HG03565 (cell line): ENCODE measurements around the gene TTLL6.

Experiments
- ATAC-seq: cut with Tn5 transposase; IDR thresholded peaks from one replicate; pipeline ENCODE4 v1.9.1; 2021; ENCODE audit warnings: mild to moderate bottlenecking, moderate library complexity; ENCODE audit not compliant: unreplicated experiment

Gene TTLL6

DNA sequence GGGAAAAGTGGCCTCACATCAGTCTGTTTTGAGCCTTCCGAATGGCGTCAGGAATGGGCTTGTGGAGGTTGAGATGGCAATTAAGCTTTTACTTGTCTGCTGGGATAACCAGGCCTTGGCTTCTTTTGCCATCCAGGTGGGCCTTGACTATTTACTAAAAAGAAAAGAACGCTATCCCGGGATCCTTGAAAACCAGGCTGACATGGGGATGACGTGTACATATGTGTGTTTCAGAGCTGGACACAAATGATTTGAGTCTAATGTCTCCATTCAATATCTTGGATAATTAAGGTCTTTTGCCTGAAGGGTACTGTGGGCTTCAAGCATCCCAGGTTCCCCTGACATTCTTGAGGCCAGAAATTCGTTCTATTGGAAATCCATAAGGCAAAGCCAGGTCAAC is 55.9 kb downstream of the TTLL6 start:
- ATAC-seq: no peak

DNA sequence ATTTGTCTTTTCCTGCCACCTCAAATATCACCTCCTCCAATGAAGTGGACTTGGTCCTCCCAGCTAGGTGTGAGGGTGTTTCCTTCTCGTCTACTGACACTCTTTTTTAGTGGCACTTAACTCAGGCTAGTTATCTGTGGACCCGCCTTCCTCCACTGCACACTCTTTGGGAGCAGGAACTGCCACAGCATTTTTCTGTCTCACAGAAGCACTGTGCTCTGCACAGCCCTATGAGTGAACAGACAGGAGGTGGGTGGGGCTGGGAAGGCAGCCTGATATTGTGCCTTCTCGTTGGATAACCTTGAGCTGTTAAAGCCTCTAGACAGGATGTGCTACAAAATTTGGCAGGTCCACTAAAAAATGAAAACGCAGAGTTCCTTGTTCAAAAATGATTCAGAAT is 56.6 kb downstream of the TTLL6 start:
- ATAC-seq: no peak

DNA sequence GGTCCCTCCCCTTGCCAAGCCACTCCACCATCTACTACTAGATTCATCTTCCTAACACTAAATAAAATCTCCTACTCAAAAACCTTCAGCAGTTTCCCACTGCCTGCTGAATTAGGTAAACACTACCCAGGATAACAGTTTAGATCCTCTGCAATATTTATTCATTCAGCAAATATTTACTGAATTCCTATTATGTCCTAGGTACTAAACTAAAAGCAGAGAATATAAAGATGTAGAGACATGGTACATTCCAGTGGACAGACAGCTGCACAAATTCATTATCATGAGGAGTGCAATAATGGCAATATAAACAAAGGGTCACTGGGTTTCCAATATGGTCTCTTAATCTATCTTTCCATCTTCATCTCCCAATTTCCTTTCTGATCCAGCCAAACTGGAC is 57.7 kb downstream of the TTLL6 start:
- ATAC-seq: no peak

DNA sequence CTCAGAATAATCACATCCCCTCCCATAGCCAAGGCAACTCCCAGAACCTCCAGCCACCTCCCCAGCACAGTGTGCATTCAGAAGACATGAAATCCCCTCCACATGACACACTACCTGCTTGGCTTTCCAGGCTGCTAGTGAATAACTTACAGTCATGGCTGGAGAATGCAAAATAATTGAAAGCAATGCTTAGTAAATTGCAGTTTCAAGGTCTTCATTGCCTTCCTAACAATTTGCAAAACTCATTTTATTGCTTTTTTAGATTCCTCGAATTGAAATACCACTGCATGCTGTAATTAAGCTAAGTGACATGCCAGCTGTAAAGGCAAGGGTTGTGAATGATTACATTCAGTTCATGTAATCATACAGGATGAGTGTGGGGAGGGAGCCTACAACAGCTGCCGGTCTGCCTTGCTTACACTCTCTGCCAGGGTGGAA is 59.5 kb downstream of the TTLL6 start:
- no peak for ATAC-seq

DNA sequence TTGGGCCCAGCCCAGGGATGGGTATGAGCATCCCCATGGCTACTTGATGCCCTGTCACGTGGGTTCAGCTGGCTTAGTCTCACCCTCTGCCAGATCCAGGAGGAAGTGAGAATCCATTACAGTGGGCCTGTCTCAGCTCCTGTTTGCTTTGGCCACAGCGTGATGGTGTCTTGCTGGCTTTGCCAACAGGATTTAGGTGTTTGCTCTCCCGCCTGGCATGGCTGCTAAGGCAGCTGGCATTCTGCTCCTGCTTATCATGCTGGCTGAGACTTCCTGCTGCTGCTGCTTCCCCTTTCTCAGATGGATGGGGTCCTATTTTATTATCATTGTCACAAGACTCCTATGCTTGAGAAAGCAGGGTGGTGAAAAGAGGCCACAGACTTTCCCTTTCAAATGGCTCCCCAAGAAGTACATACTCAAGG is 60.2 kb downstream of the TTLL6 start:
- no peak for ATAC-seq

DNA sequence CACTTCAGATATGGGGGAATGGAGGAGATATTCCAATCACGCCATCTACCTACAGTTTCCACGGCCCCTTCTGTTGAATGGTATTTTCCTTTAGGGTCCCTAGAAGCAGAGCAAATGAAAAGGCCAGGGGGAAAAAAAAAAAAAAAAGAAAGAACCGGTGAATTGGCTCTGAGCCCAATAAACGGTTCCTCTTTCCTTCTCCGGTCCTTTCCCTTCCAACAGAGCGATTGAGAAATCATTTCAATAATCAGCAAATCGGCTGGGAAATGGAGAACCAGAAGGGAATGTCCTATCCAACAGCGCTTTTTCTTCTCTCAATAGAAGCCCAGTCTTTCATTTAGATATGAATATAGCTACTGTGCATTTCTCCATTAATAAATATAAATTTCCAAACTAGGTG is 61.7 kb downstream of the TTLL6 start:
- ATAC-seq: no peak

DNA sequence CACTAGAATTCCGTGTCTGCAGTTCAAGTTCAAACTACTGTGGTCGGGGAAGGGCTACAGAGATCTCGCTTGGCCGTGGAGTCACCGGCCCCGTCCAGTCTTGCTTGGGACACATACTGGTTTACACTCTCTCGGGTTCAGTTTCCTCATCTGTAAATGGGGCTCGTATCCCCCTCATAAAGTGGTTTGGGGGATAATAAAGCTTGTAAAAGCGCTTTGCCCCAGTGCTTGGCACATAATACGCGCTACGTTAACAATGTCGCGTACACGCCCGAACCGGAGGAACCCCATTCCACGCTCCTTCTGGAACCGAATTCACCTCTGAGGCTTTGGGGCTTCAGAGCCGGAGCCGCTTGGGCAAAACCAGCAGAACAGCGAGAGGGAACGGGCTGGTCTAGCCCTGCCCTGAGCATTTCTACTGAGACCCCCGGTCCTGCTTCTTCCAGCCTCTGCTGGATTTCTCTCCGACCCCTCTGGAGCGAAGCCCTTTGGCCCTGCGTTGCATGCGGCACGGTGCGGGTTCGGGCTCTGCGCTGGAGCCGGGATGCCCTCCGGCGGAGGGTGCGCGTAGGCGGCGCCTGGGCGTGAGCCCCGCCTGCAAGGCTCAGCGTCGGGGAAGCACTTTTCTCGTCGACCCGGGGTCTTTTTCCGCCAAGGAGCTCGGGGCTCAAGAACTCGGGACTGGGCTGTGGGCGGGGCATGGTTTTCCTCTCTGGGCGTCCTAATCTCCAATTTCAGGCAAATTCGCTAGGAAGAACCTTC is 62.3 kb downstream of the TTLL6 start:
- no peak for ATAC-seq

DNA sequence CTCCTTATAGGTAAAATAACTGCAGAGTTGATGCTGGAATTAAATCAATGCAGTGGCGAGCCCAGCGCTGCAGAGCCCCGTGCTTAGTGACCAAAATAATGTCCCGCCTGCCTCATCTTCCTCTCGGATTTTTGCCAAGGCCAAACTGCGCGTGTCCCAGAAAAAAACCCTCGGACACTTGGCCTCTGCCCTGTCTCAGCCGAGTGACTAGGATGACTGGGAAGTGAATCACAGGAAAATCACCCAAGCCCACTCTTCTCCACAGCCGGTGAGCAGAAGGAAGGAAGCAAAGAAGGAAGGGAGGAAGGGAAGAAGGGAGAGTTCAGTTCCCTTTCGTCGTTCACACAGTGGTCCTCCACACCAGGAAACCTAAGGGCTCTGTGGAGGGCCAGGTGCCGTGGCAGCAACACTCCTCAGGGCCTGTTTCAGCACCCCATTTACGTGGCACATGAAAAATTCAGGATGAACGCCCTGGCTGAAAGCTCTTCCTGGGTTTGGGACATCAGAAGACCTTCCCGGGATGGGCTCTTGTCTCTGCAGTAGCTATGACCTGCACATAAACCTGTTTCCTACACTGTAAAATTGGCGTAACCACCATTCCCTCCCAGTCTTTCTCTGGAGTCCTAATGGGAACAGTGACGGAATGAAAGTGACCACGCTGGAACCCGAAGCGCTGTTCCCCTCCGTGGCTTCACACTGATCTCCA is 63.1 kb downstream of the TTLL6 start:
- ATAC-seq: no peak

DNA sequence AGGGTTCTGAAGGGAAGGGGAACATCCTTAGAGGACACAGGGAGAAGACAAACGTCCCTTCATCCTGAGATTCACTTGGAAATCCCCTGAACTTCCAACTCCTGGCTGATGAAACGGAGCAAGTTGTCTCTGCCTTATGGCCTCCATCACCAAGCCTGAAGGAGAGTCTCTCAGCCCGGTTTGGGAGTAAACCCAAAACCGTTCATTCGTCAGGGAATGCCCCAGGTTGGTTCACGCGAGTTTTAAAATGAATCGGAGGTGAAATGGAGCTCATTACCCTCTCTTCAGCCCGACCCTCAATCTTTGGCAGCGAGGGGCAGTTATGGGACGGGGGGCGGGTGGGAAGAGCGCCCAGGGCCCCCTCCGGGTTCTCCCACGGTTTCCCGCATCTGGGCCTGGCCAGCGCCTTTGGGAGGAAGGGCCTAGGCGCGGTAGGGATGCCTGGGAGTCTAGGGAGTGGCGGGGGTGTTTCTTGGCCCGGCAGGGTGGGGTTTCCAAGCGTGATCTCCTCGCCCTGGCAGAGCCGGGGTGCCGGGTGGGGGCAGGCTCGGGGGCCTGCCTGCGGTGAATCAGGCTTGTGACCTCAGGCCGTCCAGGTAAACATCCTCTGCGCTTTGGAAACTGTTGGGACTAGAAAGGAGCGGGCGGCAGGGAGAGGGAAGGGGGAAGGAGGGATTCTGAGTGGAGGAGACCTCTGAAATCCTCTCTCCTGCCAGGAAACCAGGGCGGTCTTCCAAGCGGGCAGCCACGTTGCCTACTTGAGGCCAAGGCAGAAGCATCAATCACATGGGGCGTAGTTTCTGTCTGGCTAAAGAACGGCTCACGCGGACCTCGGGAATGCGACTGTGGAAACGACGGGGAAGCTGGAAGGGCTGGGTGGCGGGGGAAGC is 64.4 kb downstream of the TTLL6 start:
- no peak for ATAC-seq

DNA sequence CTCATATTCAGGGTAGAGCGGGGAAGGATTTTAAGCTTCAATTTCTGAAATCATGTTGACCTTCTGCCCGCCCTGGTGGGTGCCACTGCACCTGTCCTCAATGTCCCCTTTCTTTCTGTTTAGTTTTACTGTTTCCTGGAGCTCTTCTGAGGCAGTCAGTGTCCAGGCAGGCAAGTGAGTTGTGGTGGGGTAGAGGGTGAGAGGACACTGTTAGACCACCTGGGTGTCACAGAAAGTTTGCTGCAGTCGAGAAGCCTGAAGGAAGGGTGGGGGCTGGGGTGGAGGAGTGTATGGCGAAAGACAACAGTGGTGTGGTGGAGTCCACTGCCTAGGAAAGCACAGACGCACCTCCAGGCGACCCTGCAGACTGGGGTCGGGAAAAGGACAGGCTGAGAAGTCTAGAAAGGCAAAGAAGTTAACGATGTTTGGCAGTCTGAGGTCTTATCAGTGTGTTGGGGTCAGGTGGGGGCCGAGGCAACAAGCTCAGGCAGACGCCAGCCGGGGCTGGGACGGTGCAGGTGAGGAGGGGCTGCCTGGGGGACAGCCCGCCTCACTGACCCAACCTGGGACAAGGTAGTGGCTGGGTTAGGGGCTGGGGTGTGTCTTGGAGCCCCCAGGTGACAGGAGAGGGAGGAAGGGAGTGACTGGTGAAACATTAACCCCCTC is 65.2 kb downstream of the TTLL6 start:
- ATAC-seq: no peak

DNA sequence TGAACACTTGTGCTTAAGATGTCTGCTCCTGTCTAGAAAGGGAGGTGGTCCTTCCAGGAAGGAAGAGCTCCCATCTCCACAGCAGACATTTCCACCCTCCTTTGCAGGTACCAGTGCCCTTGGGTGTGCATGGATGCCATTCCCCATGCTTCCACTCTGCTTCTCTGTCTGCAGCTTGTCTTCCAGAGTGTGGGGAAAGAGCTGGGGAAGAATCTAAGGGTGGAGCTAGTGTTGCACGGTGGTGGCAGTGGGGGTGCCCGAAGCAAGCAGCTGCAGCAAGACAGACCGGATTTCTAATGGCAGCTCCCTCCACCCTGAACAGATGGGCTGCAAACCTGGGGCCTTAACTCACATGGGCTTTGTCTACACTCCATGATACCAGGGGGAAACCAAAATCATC is 65.9 kb downstream of the TTLL6 start:
- ATAC-seq: no peak

DNA sequence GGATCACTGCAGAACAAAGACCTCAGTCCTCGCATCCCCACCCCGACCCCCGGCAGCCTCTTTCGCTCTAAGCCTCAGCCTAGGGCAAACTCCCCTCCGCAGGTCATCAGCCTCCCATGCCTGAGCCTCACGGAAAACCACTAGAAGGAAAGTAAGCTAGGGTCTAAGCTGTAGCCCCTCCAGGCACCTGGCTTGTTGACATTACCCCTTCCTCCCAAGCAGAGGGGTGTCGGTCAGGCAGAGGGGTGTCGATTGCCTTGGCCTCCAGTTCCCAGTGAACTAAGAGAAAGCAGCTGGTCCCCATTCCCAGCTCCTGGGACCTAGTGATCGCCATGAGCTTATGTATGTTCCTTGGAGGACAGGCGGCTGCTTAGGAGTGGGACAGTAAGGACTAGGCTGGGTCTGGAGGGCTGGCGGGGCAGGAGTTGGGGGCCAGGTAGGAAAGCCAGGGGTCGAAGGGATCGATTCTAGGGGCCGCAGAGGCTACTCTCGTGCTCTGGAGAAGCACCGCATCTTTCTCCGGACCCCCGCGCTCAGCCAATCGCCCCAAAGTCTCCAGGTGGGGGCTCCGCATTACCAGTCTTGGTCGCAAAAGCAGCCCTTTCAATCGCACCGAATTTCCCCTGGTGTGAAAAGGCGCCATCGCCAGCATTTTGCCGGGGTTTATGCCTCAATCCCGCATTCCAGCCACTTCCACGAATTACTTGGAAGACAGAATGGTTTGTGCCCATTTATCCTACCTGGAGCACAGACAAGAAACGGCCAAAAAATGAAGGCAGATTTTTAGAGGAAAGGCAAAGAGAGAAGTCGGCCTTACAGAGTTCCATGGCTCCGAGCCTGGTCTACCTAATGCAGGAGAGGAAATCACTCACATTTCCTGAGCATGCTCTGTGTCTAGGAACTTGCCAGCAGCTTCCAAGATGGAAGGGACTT is 67.1 kb downstream of the TTLL6 start:
- no peak for ATAC-seq

DNA sequence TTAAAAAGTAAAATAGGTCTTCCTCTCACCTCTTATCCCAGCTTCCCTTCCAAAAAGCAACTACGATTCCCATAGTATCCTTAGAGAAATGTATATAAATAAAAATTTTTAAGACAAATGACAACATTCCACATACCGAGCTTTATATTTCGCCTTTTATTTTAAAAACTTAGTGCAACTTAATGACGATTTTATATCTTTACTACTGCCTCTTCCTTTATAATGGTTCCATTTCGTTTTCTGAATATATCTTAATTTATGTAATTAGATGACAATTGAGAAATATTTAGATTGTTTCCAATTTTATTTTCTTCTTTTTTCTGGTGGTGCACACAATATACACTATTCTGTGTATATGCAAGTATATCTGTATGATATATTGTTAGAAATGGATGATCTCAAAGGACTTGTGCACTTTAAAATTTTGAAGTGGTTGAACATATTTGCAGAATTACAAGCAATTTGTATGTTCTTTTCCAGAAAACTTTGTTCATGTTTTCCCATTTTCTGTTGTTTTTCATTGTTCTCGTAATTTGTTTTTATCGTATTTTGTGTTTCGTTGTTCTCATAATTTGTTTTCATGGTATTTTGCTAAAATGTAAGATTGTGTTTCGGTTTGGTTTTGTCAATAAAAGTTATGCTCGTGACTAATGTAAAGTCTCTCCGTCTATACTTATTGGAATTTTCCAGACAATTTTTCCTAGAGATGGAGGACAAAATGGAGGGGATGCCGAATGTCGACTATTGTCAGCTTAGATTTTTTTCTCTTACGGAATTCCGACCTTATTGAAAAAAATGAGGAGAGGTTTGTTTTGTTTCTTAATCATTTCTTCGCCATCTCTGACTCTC is 68.1 kb downstream of the TTLL6 start:
- ATAC-seq: no peak

DNA sequence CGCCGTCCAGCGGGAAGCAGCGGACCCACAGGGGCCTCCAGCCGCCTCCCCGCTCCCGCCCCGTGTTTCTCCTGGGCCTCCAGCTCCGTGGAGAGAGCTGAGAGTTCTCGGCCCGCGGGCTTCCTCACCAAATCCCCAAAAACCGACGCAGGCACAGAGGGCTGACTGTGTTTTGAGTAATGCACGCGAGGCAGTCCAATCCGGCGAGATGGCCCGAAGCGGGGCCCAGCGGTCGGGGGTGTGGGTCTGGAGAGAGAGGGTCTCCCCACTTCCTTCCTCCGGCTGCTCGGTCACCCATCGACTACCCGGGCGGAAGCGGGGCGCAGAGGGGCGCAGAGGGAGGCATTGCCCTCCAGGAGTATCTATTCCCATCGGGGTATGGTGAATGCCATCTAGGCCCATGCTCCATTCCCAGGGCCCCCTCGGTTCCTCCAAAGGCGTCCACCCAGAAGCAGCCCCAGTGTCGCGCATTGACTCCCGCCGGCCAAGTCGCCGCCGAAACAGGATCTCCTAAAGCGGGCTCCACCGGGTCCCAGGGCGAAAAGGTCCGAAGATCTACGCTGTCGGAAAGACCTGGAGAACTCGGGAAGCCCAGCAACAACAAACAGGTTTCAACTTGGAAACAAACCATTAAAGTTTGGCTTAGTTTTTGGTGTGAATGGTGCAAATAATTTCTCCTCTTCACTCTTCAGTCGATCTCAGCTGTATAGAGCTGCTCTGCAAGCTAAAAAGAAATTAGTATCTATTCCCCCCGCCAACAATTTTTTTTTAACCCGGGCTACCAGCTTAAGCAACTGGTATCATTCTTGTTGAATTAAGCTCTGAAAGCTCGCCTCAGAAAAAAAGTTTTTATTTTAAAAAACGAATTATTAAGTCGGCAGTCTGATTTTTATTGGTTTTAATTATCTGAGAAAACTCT is 69.3 kb downstream of the TTLL6 start:
- no peak for ATAC-seq

DNA sequence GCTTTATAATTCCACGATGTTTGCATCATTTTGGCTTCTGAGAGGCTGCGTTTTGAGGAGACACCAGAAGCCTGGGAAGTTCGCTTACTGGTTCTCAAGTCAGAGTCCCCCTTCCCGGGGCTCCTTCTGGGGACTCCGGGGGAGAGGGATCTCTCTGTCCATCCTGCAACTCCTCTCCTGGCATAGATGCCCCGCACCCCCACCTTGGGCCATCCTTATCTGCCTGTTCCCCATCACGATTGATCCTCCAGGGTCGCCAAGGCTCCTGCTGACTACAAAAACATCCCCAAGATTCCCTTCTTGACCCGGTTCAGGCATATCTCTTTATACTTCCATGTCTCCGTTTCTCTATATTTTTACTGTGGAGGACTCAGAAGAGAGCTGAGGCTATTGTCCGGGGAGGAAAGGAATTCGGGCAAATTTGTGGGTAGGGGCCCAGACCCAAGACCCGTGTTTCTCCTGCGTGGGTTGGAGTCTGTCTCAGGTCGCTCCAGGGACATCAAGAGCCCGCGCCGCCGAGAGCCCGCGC is 70.0 kb downstream of the TTLL6 start:
- ATAC-seq: no peak

DNA sequence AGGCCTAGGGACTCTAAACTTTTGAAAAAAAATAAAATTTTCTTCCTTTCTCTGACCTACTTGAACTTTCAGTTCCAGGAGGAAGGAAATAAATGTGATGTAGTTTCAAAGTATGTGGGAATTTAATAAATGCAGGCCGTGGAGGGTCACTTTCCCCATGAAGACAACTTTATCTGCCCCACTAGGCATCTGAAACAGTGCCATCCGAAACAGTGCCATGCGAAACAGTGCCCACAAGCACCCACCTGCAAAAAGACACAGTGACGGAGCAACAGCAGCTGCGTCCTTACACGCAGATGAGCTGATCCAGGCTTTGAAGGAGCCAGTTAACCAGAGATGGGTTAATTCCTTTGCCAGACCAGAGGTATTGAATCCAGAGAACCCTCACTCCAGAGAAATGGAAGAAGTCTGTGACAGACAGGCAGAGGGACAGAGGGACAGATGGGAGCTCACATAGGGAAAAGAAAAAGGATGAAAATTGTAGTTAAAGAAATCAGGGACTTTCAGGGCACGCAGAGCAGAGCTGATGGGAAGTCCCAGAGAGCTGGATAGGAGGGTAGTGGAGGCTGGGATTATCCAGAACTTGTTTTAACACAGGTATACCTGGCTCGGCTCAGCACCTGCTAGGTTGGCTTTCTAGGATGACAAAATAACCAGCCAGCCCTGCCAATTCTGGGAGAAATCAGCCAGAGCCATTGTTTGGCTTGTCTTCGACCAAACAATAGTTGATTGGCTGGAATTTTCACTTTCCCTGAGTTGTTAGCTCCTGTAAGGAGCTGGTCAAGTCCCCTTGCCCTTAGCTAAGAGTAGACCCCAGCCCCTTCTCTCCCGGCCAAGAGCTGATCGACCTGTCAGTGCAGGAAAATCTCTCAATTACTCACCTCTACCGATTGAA is 71.4 kb downstream of the TTLL6 start:
- ATAC-seq: no peak

DNA sequence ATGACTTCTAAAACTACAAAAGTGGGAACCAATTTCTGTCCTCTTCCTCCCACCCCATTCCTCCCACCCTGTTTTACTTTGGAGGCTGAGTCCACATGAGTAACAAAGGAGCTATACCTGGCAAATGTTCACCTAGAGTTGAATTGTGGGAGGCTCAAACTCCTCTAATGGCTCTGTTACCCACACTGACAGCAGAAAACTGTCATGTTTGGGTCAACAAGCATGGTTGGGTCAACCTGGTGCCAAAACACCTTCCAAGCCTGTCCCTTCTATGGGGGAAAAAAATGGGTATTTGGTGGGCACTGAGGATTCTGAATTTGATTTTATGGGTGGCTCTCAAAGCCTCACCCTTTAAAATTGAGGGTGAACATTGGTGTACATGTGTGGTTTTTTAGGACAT is 76.5 kb downstream of the TTLL6 start:
- no peak for ATAC-seq
